Measurements from ENCODE around the gene SEMA3B. TPM values are rescaled to one million over a fixed set of nuclear protein-coding genes. Genes with fewer than 3 reads are reported as not detected.

Gene SEMA3B
- polyA plus RNA-seq, 3 donors, result 0.56 TPM; not detected in 2

- Mint-ChIP-seq H3K27me3 (ENCODE audit: low read depth in 3 of 3) (peaks cover 0 to 3% (median 0%) of the 10 kb centered on the region in 3 donors), H3K27ac (peak overlapping the region; percentile 96 to 98 (median 98)), H3K4me3 (peak overlapping the region; percentile 74 to 88), H3K4me1 (peaks cover 87% of the 10 kb centered on the region), H3K36me3 (peaks cover 38 to 78% of the 10 kb centered on the region in 2 donors), H3K9me3 (peaks cover 0 to 2% (median 0%) of the 10 kb centered on the region in 7 donors)
- H3K9me3 ChIP-seq (replicated peaks in 1 of 2; ENCODE audit: control insufficient read depth in 1 of 2, insufficient read depth in 1 of 2, low read length in 2 of 2), result no peaks in the 10 kb centered on the region
- H3K4me2 ChIP-seq (replicated peaks; ENCODE audit: extremely low read depth, low read length, poor library complexity, severe bottlenecking), result peak overlapping the region; percentile 83
- DNase-seq, result peak; percentile 75 to 89 (median 77)
- peaks cover 92% of the 10 kb centered on the region for H4K20me1 ChIP-seq (ENCODE audit: insufficient read depth, low read length)
- H3K4me1 ChIP-seq (ENCODE audit: control insufficient read depth in 1 of 2, insufficient read depth in 2 of 2, low read length in 2 of 2), result peaks cover 87 to 90% of the 10 kb centered on the region in 2 donors
- intact Hi-C loops (cut with micrococcal nuclease), result loop anchor here (1.0 to 2.0 kb wide), 2 partner anchors 19 to 20 kb away; no protein-coding TSS in a partner anchor
- H2AFZ ChIP-seq (ENCODE audit: insufficient read depth, low read depth, low read length, poor library complexity, severe bottlenecking), result no peak overlapping the region
- WGBS (ENCODE audit: insufficient coverage), result 3% methylated on average over 7 of the region's 10 CpGs
- H3K9ac ChIP-seq (ENCODE audit: insufficient read depth, low read length, poor library complexity, severe bottlenecking), result peak overlapping the region; percentile 61
- H3K79me2 ChIP-seq (ENCODE audit: insufficient read depth, low read length), result peaks cover 100% of the 10 kb centered on the region
- H3K36me3 ChIP-seq (replicated peaks in 1 of 2; ENCODE audit: control insufficient read depth in 1 of 2, insufficient read depth in 2 of 2, low read length in 2 of 2), result peaks cover 48% of the 10 kb centered on the region in 2 donors
- no peaks in the 10 kb centered on the region for H3K27me3 ChIP-seq (ENCODE audit: control insufficient read depth in 2 of 2, insufficient read depth in 2 of 2, low read length in 2 of 2)
- peak; percentile 77 for TF ChIP-seq CTCF (IDR thresholded peaks at IDR 0.05)
- H3K27ac ChIP-seq (ENCODE audit: low read depth in 1 of 2, low read length in 2 of 2), result peak overlapping the region; percentile 98 to 100
- H3K4me3 ChIP-seq (replicated peaks in 1 of 3; ENCODE audit: low read depth in 2 of 3, low read length in 3 of 3), result peak overlapping the region in 2 of 3 experiments; percentile 28 to 73
Measured at GRCh38 chr3:50246517-50246954, 22.4 kb upstream of the SEMA3B start.

- H3K27me3 Mint-ChIP-seq (ENCODE audit: low read depth in 3 of 3), result peaks cover 0 to 3% (median 0%) of the 10 kb centered on the region in 3 donors
- peak in 1 of 3 donors; percentile 53 for DNase-seq
- Histone ChIP-seq H3K4me3 (replicated peaks in 1 of 3; ENCODE audit: low read depth in 2 of 3, low read length in 3 of 3) (peak overlapping the region in 1 of 3 experiments; percentile 73), H3K4me2 (replicated peaks; ENCODE audit: extremely low read depth, low read length, poor library complexity, severe bottlenecking) (peak overlapping the region; percentile 49), H3K9ac (ENCODE audit: insufficient read depth, low read length, poor library complexity, severe bottlenecking) (no peak overlapping the region), H3K36me3 (replicated peaks in 1 of 2; ENCODE audit: control insufficient read depth in 1 of 2, insufficient read depth in 2 of 2, low read length in 2 of 2) (peaks cover 65 to 66% of the 10 kb centered on the region in 2 donors), H2AFZ (ENCODE audit: insufficient read depth, low read depth, low read length, poor library complexity, severe bottlenecking) (no peak overlapping the region), H3K9me3 (replicated peaks in 1 of 2; ENCODE audit: control insufficient read depth in 1 of 2, insufficient read depth in 1 of 2, low read length in 2 of 2) (no peaks in the 10 kb centered on the region), H3K4me1 (ENCODE audit: control insufficient read depth in 1 of 2, insufficient read depth in 2 of 2, low read length in 2 of 2) (peaks cover 87 to 90% of the 10 kb centered on the region in 2 donors), H4K20me1 (ENCODE audit: insufficient read depth, low read length) (peaks cover 98% of the 10 kb centered on the region), H3K27me3 (ENCODE audit: control insufficient read depth in 2 of 2, insufficient read depth in 2 of 2, low read length in 2 of 2) (no peaks in the 10 kb centered on the region), H3K27ac (ENCODE audit: low read depth in 1 of 2, low read length in 2 of 2) (peak overlapping the region; percentile 98 to 100), H3K79me2 (ENCODE audit: insufficient read depth, low read length) (peaks cover 100% of the 10 kb centered on the region)
- intact Hi-C loops (cut with micrococcal nuclease), result no loop called here
- no peak for TF ChIP-seq CTCF (IDR thresholded peaks at IDR 0.05)
- H3K9me3 Mint-ChIP-seq, result peaks cover 0 to 2% (median 0%) of the 10 kb centered on the region in 7 donors
- peak overlapping the region; percentile 81 to 98 (median 90) for H3K27ac Mint-ChIP-seq
- 0% methylated on average over 1 of the region's 3 CpGs for WGBS (ENCODE audit: insufficient coverage)
- peak overlapping the region; percentile 51 to 57 for H3K4me3 Mint-ChIP-seq
- H3K36me3 Mint-ChIP-seq, result peaks cover 50 to 89% of the 10 kb centered on the region in 2 donors
- peaks cover 79% of the 10 kb centered on the region for H3K4me1 Mint-ChIP-seq
Measured at GRCh38 chr3:50248387-50248786, 20.6 kb upstream of the SEMA3B start.

Measured in CD14-positive monocyte (primary cell).